H9 (cell line): Measurements from ENCODE around the gene XPNPEP3. TPM values are rescaled to one million over a fixed set of nuclear protein-coding genes. Genes with fewer than 3 reads are reported as not detected.

Experiments used
- DNase-seq: peaks from one replicate; pipeline ENCODE4 v3.0.0-alpha.2; 2017
- H2AFZ ChIP-seq: one replicate; pipeline ENCODE4 v1.6.1; 2013; ENCODE audit warnings: mild to moderate bottlenecking, low read length, control low read depth, moderate library complexity
- H2AK5ac ChIP-seq: 2 replicates; pipeline ENCODE4 v1.6.1; 2013; ENCODE audit warnings: low read length, control low read depth, mixed read lengths; ENCODE audit not compliant: insufficient read length
- H2BK120ac ChIP-seq: one replicate; pipeline ENCODE4 v1.6.1; 2013; ENCODE audit warnings: low read depth, mild to moderate bottlenecking, low read length, control low read depth, inconsistent platforms; ENCODE audit not compliant: poor library complexity, severe bottlenecking
- H2BK12ac ChIP-seq: 2 replicates; pipeline ENCODE4 v1.6.1; 2013; ENCODE audit warnings: low read length, control low read depth, mixed read lengths, low read depth; ENCODE audit not compliant: insufficient read length
- H2BK15ac ChIP-seq: 2 replicates; pipeline ENCODE4 v1.6.1; 2013; ENCODE audit warnings: low read depth, low read length, control low read depth
- H2BK20ac ChIP-seq: one replicate; pipeline ENCODE4 v1.6.1; 2013; ENCODE audit warnings: low read depth, mild to moderate bottlenecking, low read length, control low read depth, inconsistent platforms; ENCODE audit not compliant: poor library complexity, severe bottlenecking
- H2BK5ac ChIP-seq: 2 replicates; pipeline ENCODE4 v1.6.1; 2013; ENCODE audit warnings: low read length, control low read depth, mixed read lengths; ENCODE audit not compliant: insufficient read length
- H3K14ac ChIP-seq: 2 replicates; pipeline ENCODE4 v1.6.1; 2013; ENCODE audit warnings: low read length, control low read depth; ENCODE audit not compliant: insufficient read depth
- H3K18ac ChIP-seq: 2 replicates; pipeline ENCODE4 v1.6.1; 2013; ENCODE audit warnings: low read depth, mild to moderate bottlenecking, mixed read lengths, low read length, control low read depth; ENCODE audit not compliant: insufficient read length
- H3K23ac ChIP-seq: 2 replicates; pipeline ENCODE4 v1.6.1; 2013; ENCODE audit warnings: low read length, control low read depth, mixed read lengths, low read depth; ENCODE audit not compliant: insufficient read length
- H3K23me2 ChIP-seq: 2 replicates; pipeline ENCODE4 v1.6.1; 2013; ENCODE audit warnings: low read depth, mild to moderate bottlenecking, mixed read lengths, low read length, control low read depth; ENCODE audit not compliant: insufficient read length, poor library complexity, severe bottlenecking
- H3K27ac ChIP-seq: 2 replicates; pipeline ENCODE4 v1.5.1; 2013; ENCODE audit warnings: low read length, control low read depth, mixed read lengths, low read depth; ENCODE audit not compliant: insufficient read length
- H3K27me3 ChIP-seq: 2 replicates; pipeline ENCODE4 v1.6.1; 2013; ENCODE audit warnings: low read length, control low read depth, inconsistent platforms; ENCODE audit not compliant: insufficient read depth
- H3K4ac ChIP-seq: 2 replicates; pipeline ENCODE4 v1.6.1; 2013; ENCODE audit warnings: low read depth, mild to moderate bottlenecking, control low read depth, inconsistent platforms, low read length, moderate library complexity
- H3K4me1 ChIP-seq: 2 replicates; pipeline ENCODE4 v1.6.1; 2013; ENCODE audit warnings: low read length, control low read depth, inconsistent platforms; ENCODE audit not compliant: insufficient read depth
- H3K4me2 ChIP-seq: 2 replicates; pipeline ENCODE4 v1.6.1; 2013; ENCODE audit warnings: low read length, control low read depth, mixed read lengths; ENCODE audit not compliant: insufficient read length, insufficient read depth
- H3K56ac ChIP-seq: 2 replicates; pipeline ENCODE4 v1.6.1; 2013; ENCODE audit warnings: low read depth, mild to moderate bottlenecking, mixed read lengths, low read length, control low read depth; ENCODE audit not compliant: insufficient read length
- H3K79me1 ChIP-seq: 2 replicates; pipeline ENCODE4 v1.6.1; 2013; ENCODE audit warnings: low read depth, mild to moderate bottlenecking, moderate library complexity, low read length, control low read depth, inconsistent platforms; ENCODE audit not compliant: insufficient read depth, poor library complexity, severe bottlenecking
- H3K79me2 ChIP-seq: 2 replicates; pipeline ENCODE4 v1.6.1; 2013; ENCODE audit warnings: low read length, control low read depth, inconsistent platforms; ENCODE audit not compliant: insufficient read depth
- H3K9ac ChIP-seq: 2 replicates; pipeline ENCODE4 v1.6.1; 2013; ENCODE audit warnings: low read length, control low read depth, mixed read lengths; ENCODE audit not compliant: insufficient read length; ENCODE audit errors: extremely low read depth
- H3K9me3 ChIP-seq: one replicate; pipeline ENCODE4 v1.6.1; 2013; ENCODE audit warnings: low read depth, low read length, inconsistent platforms; ENCODE audit not compliant: control insufficient read depth
- H3T11ph ChIP-seq: one replicate; pipeline ENCODE4 v1.6.1; 2013; ENCODE audit warnings: mild to moderate bottlenecking, low read length, control low read depth, inconsistent platforms
- H4K20me1 ChIP-seq: one replicate; pipeline ENCODE4 v1.6.1; 2013; ENCODE audit not compliant: control insufficient read depth, insufficient read length, insufficient read depth
- H4K5ac ChIP-seq: 2 replicates; pipeline ENCODE4 v1.6.1; 2013; ENCODE audit warnings: low read depth, mild to moderate bottlenecking, mixed read lengths, low read length, control low read depth; ENCODE audit not compliant: insufficient read length
- H4K8ac ChIP-seq: replicated peaks from 2 replicates; pipeline ENCODE4 v1.6.1; 2013; ENCODE audit warnings: low read length, control low read depth, mixed read lengths, low read depth; ENCODE audit not compliant: insufficient read length
- H4K91ac ChIP-seq: 2 replicates; pipeline ENCODE4 v1.6.1; 2013; ENCODE audit warnings: low read depth, mild to moderate bottlenecking, moderate library complexity, mixed read lengths, low read length, control low read depth; ENCODE audit not compliant: insufficient read length
- H3K27ac Mint-ChIP-seq, 3 experiments: 2 replicates in 2 of 3; 3 replicates in 1 of 3; pipeline ENCODE4 v1.8.0; 2020 to 2021; ENCODE audit warnings: mixed read lengths in 3 of 3, mild to moderate bottlenecking in 1 of 3, moderate library complexity in 1 of 3
- H3K27me3 Mint-ChIP-seq: 2 replicates; pipeline ENCODE4 v1.8.0; 2021; ENCODE audit warnings: low read depth, mild to moderate bottlenecking, moderate library complexity, mixed read lengths
- H3K36me3 Mint-ChIP-seq, 3 experiments: 2 replicates in 2 of 3; 3 replicates in 1 of 3; pipeline ENCODE4 v1.8.0; 2020 to 2021; ENCODE audit warnings: low read depth in 3 of 3, mixed read lengths in 3 of 3; ENCODE audit not compliant: insufficient read depth in 1 of 3
- H3K4me1 Mint-ChIP-seq, 2 experiments: 2 replicates each; pipeline ENCODE4 v1.8.0; 2020; ENCODE audit warnings: mixed read lengths in 2 of 2
- H3K4me3 Mint-ChIP-seq, 2 experiments: 2 replicates in 1 of 2; 3 replicates in 1 of 2; pipeline ENCODE4 v1.8.0; 2020 to 2021; ENCODE audit warnings: mild to moderate bottlenecking in 2 of 2, mixed read lengths in 2 of 2, moderate library complexity in 1 of 2
- H3K9me3 Mint-ChIP-seq, 2 experiments: 2 replicates in 1 of 2; 3 replicates in 1 of 2; pipeline ENCODE4 v1.8.0; 2020; ENCODE audit warnings: mild to moderate bottlenecking in 2 of 2, mixed read lengths in 2 of 2, moderate library complexity in 1 of 2
- CTCF ChIP-seq: fragments of 200-600 bp; sonication (generic); conservative IDR thresholded peaks from 3 replicates; pipeline ENCODE4 v1.8.0; 2021; ENCODE audit warnings: antibody characterized with exemption, mild to moderate bottlenecking
- WGBS: extraction: QIAGEN DNeasy Blood & Tissue Kit; methylation state at CpG from one replicate; pipeline ENCODE4 v1.1.7; 2013; ENCODE audit warnings: missing lambda C conversion rate, low lambda C conversion rate, mixed read lengths; ENCODE audit not compliant: insufficient read length; ENCODE audit errors: extremely low coverage; 5-methylcytosine and 5-hydroxymethylcytosine counted together
- total RNA-seq: library from RNA; stranded (reverse); gene quantifications from 2 replicates; pipeline ENCODE4 v1.2.1, GENCODE V29; 2021

XPNPEP3 gene
- total RNA-seq, 1 experiment from 2014 or later = 18.3 TPM

GRCh38 chr22:40904101-40904500, 47.2 kb downstream of the XPNPEP3 start:
- no peak overlapping the region for H2BK12ac ChIP-seq
- no peak overlapping the region for H2AFZ ChIP-seq
- H3K4me2 ChIP-seq = no peak overlapping the region
- no peak overlapping the region for H3K18ac ChIP-seq
- no peak overlapping the region for H3K27ac ChIP-seq
- no peak overlapping the region for H4K91ac ChIP-seq
- H3K4me1 ChIP-seq = no peaks in the 10 kb centered on the region
- no peaks in the 10 kb centered on the region for H3K23me2 ChIP-seq
- H2AK5ac ChIP-seq = no peak overlapping the region
- no peak overlapping the region for H3K4ac ChIP-seq
- no peaks in the 10 kb centered on the region for H3K27me3 ChIP-seq
- H3K56ac ChIP-seq = no peak overlapping the region
- H2BK15ac ChIP-seq = no peak overlapping the region
- Mint-ChIP-seq H3K27ac (0 out of 7 replicates have a peak overlapping the region, but pooled peaks of 1 of the 3 experiments have one; percentile 18), H3K4me1 (peaks cover 4 to 7% of the 10 kb centered on the region in 2 experiments), H3K4me3 (no peak overlapping the region), H3K27me3 (no peaks in the 10 kb centered on the region), H3K9me3 (no peaks in the 10 kb centered on the region; a peak in 1 of 5 replicates), H3K36me3 (peaks cover 6 to 26% (median 7%) of the 10 kb centered on the region in 3 experiments)
- no peaks in the 10 kb centered on the region for H3K9me3 ChIP-seq
- H4K5ac ChIP-seq = no peak overlapping the region
- no peak overlapping the region for H3K9ac ChIP-seq
- no peak overlapping the region for H2BK120ac ChIP-seq
- H3K79me1 ChIP-seq = no peaks in the 10 kb centered on the region
- no peaks in the 10 kb centered on the region for H3K79me2 ChIP-seq
- no peak for TF ChIP-seq CTCF
- H2BK5ac ChIP-seq = no peak overlapping the region
- DNase-seq = no peak
- no peak overlapping the region for H2BK20ac ChIP-seq
- no peak overlapping the region for H4K8ac ChIP-seq
- H3K23ac ChIP-seq = no peak overlapping the region
- H3T11ph ChIP-seq = no peak overlapping the region
- H3K14ac ChIP-seq = no peak overlapping the region
- no CpG with 5 or more reads among the region's 1 CpG for WGBS
- no peaks in the 10 kb centered on the region for H4K20me1 ChIP-seq
